Activated CD8-positive, alpha-beta memory T cell treated with anti-CD3 and anti-CD28 coated beads, Interleukin-2, amount 50 U/mL, for 48 hours (primary cell): ENCODE data around the gene EFNB2.

Experiments
- DNase-seq: peaks from one replicate; pipeline ENCODE4 v3.0.0-alpha.2; 2020

The EFNB2 gene

DNA sequence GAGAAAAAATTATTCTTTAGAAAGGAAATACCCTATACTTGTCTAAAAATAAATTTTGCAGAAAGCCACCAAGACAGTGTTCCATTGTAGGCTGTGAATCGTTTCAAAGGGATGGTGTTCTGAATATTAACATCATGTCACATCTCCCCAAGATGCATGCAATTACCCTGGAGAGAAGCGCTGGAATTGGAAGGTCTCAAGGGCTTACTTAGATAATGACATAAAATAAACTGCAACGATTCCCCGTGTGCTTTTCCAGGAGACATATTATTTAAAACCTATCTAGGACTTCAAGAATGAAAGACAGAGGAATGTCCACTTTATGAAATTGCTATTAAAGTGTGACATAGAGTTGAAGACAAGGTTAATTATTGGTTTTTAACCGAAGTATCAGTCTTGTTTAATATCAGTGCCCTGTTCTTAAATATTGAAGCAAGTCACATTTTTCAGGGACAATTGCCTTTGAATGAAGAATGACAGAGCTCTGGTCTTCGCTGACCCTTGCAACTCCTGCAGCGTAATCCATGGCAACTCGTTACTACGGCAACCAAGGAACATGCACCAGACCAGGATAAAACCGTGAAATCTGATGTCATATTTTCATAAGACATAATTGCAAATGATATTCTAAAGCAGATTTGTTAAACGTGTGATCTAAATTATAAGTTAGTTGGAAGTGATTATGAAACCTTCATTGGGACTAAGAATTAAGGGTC is 91.7 kb downstream of the EFNB2 start:
- no peak for DNase-seq

- DNase-seq = no peak
These were observed 94.6 kb downstream of the EFNB2 start for GRCh38 chr13:106440866-106441265.
